Activated B cell treated with CpG ODN at 0.5 μM for 24 hours (primary cell): ENCODE data around the gene CINP. TPM values are rescaled to one million over a fixed set of nuclear protein-coding genes. Genes with fewer than 3 reads are reported as not detected.

Source experiments
- ATAC-seq: fragments of 200-7000 bp; cut with Tn5 transposase; one replicate; pipeline ENCODE4 v1.10.0; 2021; ENCODE audit warnings: low read depth, mild to moderate bottlenecking, moderate library complexity
- CTCF ChIA-PET: fragments of 350-600 bp; sonication (Branson Sonifier 250); formaldehyde crosslinking; loops from one replicate; lab custom pipeline; 2021; ENCODE audit warnings: antibody characterized with exemption; lab: Charles Lee
- POLR2A ChIA-PET: fragments of 350-600 bp; sonication (Branson Sonifier 250); formaldehyde crosslinking; loops from one replicate; lab custom pipeline; 2021; ENCODE audit warnings: antibody characterized with exemption; lab: Charles Lee
- DNase-seq: peaks from one replicate; pipeline ENCODE4 v3.0.0; 2022
- H3K27ac Mint-ChIP-seq: one replicate; pipeline ENCODE4 v1.8.0; 2020; ENCODE audit warnings: mixed read lengths
- H3K27me3 Mint-ChIP-seq: one replicate; pipeline ENCODE4 v1.8.0; 2021; ENCODE audit warnings: mixed read lengths
- H3K36me3 Mint-ChIP-seq: one replicate; pipeline ENCODE4 v1.8.0; 2021; ENCODE audit warnings: low read depth, mixed read lengths
- H3K4me1 Mint-ChIP-seq: one replicate; pipeline ENCODE4 v1.8.0; 2021; ENCODE audit warnings: mixed read lengths
- H3K4me3 Mint-ChIP-seq: one replicate; pipeline ENCODE4 v1.8.0; 2020; ENCODE audit warnings: mild to moderate bottlenecking, mixed read lengths
- H3K9me3 Mint-ChIP-seq: one replicate; pipeline ENCODE4 v1.8.0; 2020; ENCODE audit warnings: mixed read lengths
- CTCF ChIP-seq: fragments of 200-600 bp; IDR thresholded peaks from one replicate; pipeline ENCODE4 v1.8.0; 2022; ENCODE audit warnings: antibody characterized with exemption, mild to moderate bottlenecking
- intact Hi-C: fragments of 100-400 bp; cut with micrococcal nuclease; formaldehyde crosslinking; loops from one replicate; pipeline ENCODE4 v1.15.1; 2024
- total RNA-seq: library from RNA; stranded (reverse); gene quantifications from 2 replicates; pipeline ENCODE4 v1.2.3, GENCODE V29; 2022

CINP gene
- total RNA-seq, 1 donor from 2014 or later: 57.5 TPM

DNA sequence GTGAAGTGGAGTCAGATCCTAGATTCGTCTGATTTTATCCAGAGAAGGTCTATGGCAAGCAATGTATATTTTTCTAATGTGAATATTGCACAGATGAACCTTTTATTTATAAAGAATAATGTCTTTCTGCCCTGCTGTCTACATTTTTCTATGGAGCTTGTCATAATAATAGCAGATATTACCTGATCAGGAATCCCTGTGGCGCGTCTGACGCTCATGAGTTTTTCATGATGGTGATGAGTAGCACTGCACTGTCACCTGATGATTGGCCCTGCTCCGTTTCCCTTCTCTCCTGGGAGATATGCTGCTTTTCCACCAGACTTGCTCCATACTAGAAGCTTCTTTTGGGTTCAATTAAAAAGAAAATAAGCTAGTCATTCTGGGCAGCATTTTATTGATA lies 20.5 kb downstream of the CINP start:
- intact Hi-C loops: no loop called here
- no peaks in the 10 kb centered on the region for H3K9me3 Mint-ChIP-seq
- DNase-seq: no peak
- peaks cover 73% of the 10 kb centered on the region for H3K36me3 Mint-ChIP-seq
- ATAC-seq: no peak
- POLR2A ChIA-PET: interaction anchor here (0.7 kb wide), 1 partner anchor 377 kb away, joined by 4 read pairs; no protein-coding TSS in a partner anchor
- H3K27me3 Mint-ChIP-seq: no peaks in the 10 kb centered on the region
- CTCF ChIA-PET: no interaction called here
- H3K4me1 Mint-ChIP-seq: no peaks in the 10 kb centered on the region
- no peak overlapping the region for H3K27ac Mint-ChIP-seq
- no peak overlapping the region for H3K4me3 Mint-ChIP-seq
- TF ChIP-seq CTCF: no peak

DNA sequence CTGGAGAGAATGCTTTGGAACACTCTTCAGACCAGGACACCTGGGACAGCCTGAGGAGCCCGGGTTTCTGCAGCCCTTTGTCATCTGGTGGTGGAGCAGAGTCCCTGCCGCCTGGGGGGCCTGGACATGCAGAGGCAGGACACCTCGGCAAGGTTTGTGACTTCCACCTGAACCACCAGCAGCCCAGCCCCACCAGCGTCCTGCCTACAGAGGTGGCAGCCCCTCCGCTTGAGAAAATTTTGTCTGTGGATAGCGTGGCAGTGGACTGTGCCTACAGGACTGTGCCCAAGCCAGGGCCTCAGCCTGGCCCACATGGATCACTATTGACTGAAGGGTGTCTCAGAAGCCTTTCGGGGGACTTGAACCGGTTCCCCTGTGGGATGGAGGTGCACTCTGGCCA lies 21.1 kb downstream of the CINP start:
- peaks cover 70% of the 10 kb centered on the region for H3K36me3 Mint-ChIP-seq
- no peaks in the 10 kb centered on the region for H3K27me3 Mint-ChIP-seq
- ChIA-PET CTCF (no interaction called here), POLR2A (no interaction called here)
- no peak for TF ChIP-seq CTCF
- H3K27ac Mint-ChIP-seq: no peak overlapping the region
- intact Hi-C loops: no loop called here
- DNase-seq: no peak
- no peak overlapping the region for H3K4me3 Mint-ChIP-seq
- H3K4me1 Mint-ChIP-seq: no peaks in the 10 kb centered on the region
- ATAC-seq: no peak
- H3K9me3 Mint-ChIP-seq: no peaks in the 10 kb centered on the region

DNA sequence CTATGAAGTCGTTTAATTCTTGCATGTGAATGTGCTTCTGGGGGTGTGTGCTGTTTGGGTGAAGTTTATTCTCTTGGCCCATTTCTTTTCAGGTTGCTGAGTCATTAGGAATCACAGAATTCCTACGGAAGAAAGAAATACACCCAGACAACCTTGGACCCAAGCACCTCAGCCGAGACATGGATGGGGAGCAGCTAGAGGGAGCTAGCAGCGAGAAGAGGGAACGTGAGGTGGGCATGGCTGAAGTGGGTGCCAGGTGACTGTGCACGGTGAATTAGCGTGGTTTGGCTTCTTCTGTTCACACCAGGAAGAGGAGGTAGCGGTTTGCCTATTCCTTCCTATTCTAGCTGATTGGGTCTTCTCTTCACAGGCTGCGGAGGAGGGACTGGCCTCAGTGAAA lies 24.0 kb downstream of the CINP start:
- no peak overlapping the region for H3K27ac Mint-ChIP-seq
- POLR2A ChIA-PET: no interaction called here

GRCh38 chr14:102335163-102335562 lies 27.5 kb downstream of the CINP start:
- no peak for TF ChIP-seq CTCF
- CTCF ChIA-PET: no interaction called here
- POLR2A ChIA-PET: interaction anchor here (0.7 kb wide), 2 partner anchors 15 to 24 kb away, joined by 3 read pairs; no protein-coding TSS in a partner anchor

More for the DNA sequence above, 24.0 kb downstream of the CINP start:
- no peak for TF ChIP-seq CTCF
- H3K4me3 Mint-ChIP-seq: no peak overlapping the region
- no peaks in the 10 kb centered on the region for H3K27me3 Mint-ChIP-seq
- CTCF ChIA-PET: no interaction called here
- DNase-seq (no peak), ATAC-seq (no peak)
- intact Hi-C loops: no loop called here
- no peaks in the 10 kb centered on the region for H3K4me1 Mint-ChIP-seq
- H3K36me3 Mint-ChIP-seq: peaks cover 64% of the 10 kb centered on the region
- H3K9me3 Mint-ChIP-seq: no peaks in the 10 kb centered on the region

DNA sequence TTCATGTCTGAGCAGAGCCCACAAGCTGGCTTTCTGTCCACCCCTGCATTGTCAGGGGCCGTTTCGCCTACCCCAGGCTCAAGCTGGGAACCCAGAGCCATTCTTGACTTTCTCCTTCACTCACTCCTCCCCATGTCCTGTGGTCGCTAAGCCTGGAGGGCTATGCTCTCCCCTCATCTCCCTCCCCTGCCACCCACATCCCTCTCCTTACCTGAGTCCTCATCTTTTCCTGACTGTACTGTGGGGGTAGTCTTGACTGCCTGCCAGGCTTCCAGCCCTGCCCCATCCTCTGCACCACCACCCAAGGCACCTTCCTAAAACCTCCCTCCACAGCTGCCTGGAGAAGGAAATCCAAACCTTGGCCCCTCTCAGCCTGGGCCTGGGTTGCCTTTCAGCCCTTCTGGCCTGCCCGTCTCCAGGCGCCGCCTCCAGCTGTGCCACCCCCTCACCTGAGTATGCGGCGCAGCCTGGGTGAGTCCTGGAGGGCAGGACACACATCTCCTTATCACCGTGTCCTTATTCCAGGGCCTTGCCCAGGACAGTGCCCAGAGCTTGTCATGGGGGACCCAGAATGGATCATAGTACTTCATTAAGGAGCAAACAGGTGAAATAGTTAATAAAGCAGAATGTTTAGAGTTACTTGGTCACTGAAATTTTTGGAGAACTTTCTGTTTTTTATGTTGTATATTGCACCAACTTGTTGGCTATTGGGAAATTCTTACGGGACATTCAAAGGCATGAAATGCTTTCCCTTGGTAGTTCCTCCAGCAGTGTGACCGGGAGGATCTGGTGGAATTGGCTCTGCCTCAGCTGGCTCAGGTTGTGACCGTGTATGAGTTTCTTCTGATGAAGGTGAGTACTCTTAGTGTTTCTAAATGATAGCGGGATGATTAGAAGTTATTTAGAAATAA lies 28.6 kb downstream of the CINP start:
- Mint-ChIP-seq H3K4me1 (no peaks in the 10 kb centered on the region), H3K4me3 (no peak overlapping the region), H3K27me3 (no peaks in the 10 kb centered on the region), H3K9me3 (no peaks in the 10 kb centered on the region), H3K27ac (no peak overlapping the region), H3K36me3 (peaks cover 40% of the 10 kb centered on the region)
- no peak for TF ChIP-seq CTCF
- ATAC-seq (no peak), DNase-seq (no peak)
- intact Hi-C loops: no loop called here
- ChIA-PET POLR2A (interaction anchor here (0.7 kb wide), 1 partner anchor 25 kb away, joined by 3 read pairs; no protein-coding TSS in a partner anchor), CTCF (interaction anchor here (1.1 kb wide), 1 partner anchor 20 kb away, joined by 3 read pairs; no protein-coding TSS in a partner anchor)

More at GRCh38 chr14:102335163-102335562, 27.5 kb downstream of the CINP start:
- intact Hi-C loops: no loop called here
- Mint-ChIP-seq H3K4me3 (no peak overlapping the region), H3K9me3 (no peaks in the 10 kb centered on the region), H3K4me1 (no peaks in the 10 kb centered on the region), H3K27me3 (no peaks in the 10 kb centered on the region), H3K36me3 (peaks cover 44% of the 10 kb centered on the region), H3K27ac (no peak overlapping the region)
- DNase-seq (no peak), ATAC-seq (no peak)
